A204.1 (cell line): ENCODE measurements around the gene COL20A1.

Source experiments
- FAIRE-seq: peaks from 2 replicates; lab custom pipeline; 2012; peaks lifted over from hg19 to GRCh38; lab: Jason Lieb, UNC

Gene COL20A1

GRCh38 chr20:63363981-63364561 lies 71.1 kb downstream of the COL20A1 start:
- FAIRE-seq, result no peak

GRCh38 chr20:63364801-63365585 lies 72.0 kb downstream of the COL20A1 start:
- FAIRE-seq, result no peak

- no peak for FAIRE-seq
Measured at GRCh38 chr20:63365601-63366389, 72.8 kb downstream of the COL20A1 start.

GRCh38 chr20:63366390-63367365 lies 73.7 kb downstream of the COL20A1 start:
- no peak for FAIRE-seq

GRCh38 chr20:63367446-63368055 lies 74.6 kb downstream of the COL20A1 start:
- FAIRE-seq, result no peak

- FAIRE-seq, result no peak
Measured at GRCh38 chr20:63368151-63368550, 75.2 kb downstream of the COL20A1 start.

GRCh38 chr20:63369024-63369530 lies 76.1 kb downstream of the COL20A1 start:
- no peak for FAIRE-seq

- FAIRE-seq, result no peak
Measured at GRCh38 chr20:63369724-63370617, 77.0 kb downstream of the COL20A1 start.

- no peak for FAIRE-seq
Measured at GRCh38 chr20:63370618-63371187, 77.7 kb downstream of the COL20A1 start.

- no peak for FAIRE-seq
Measured at GRCh38 chr20:63371291-63371865, 78.4 kb downstream of the COL20A1 start.

- FAIRE-seq, result no peak
Measured at GRCh38 chr20:63372971-63373885, 80.2 kb downstream of the COL20A1 start.

- FAIRE-seq, result no peak
Measured at GRCh38 chr20:63373996-63374395, 81.0 kb downstream of the COL20A1 start.

- FAIRE-seq, result no peak
Measured at GRCh38 chr20:63374504-63374903, 81.5 kb downstream of the COL20A1 start.

GRCh38 chr20:63375438-63375837 lies 82.5 kb downstream of the COL20A1 start:
- no peak for FAIRE-seq

- FAIRE-seq, result no peak
Measured at GRCh38 chr20:63376283-63377250, 83.6 kb downstream of the COL20A1 start.

GRCh38 chr20:63377256-63377941 lies 84.4 kb downstream of the COL20A1 start:
- no peak for FAIRE-seq
